GM12892 (cell line): ENCODE results near the gene ATXN7.

ENCODE experiments used
- POLR2A ChIP-seq: IDR thresholded peaks from 2 replicates; pipeline ENCODE4 v1.6.1; 2011; ENCODE audit warnings: low read depth, low read length, control low read depth
- POLR2AphosphoS5 ChIP-seq: IDR thresholded peaks from 2 replicates; pipeline ENCODE4 v1.6.1; 2011; ENCODE audit warnings: low read depth, low read length, control low read depth
- TAF1 ChIP-seq: IDR thresholded peaks from 2 replicates; pipeline ENCODE4 v1.6.1; 2011; ENCODE audit warnings: low read depth, mild to moderate bottlenecking, control low read depth, low read length, borderline replicate concordance

DNA sequence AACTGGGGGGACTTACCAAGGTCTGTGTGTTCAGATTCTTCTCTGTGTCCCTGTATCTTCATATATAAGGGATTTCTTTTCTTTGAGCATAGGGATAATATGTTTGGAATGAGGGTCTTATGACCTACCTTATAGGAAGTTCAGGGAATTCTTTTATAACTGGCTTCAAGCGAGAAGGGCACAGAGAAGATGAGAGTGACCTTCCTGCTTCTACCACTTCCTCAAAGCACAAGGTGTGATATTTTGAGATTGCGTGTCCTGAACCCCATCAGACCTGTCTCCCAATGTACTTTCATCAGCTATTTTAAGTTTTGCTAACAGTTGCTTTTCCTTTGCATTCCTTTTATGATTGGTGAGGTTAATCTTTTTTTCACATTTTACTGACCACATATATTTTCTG is 162.7 kb downstream of the ATXN7 start:
- no peak for TF ChIP-seq POLR2A
- TF ChIP-seq POLR2AphosphoS5, result no peak
- no peak for TF ChIP-seq TAF1
